Inferior parietal cortex (tissue), 1 donor: Measurements from ENCODE around the gene FBXO39.
"Not testable (repeated sequence)": the region's sequence is repeated elsewhere in the genome, so short reads cannot be mapped to it uniquely, and the experiment has no call there.

Experiments
- DNase-seq: peaks from one replicate; pipeline ENCODE4 v3.0.0-alpha.2; 2016; ENCODE audit errors: extremely low spot score

FBXO39 gene

DNA sequence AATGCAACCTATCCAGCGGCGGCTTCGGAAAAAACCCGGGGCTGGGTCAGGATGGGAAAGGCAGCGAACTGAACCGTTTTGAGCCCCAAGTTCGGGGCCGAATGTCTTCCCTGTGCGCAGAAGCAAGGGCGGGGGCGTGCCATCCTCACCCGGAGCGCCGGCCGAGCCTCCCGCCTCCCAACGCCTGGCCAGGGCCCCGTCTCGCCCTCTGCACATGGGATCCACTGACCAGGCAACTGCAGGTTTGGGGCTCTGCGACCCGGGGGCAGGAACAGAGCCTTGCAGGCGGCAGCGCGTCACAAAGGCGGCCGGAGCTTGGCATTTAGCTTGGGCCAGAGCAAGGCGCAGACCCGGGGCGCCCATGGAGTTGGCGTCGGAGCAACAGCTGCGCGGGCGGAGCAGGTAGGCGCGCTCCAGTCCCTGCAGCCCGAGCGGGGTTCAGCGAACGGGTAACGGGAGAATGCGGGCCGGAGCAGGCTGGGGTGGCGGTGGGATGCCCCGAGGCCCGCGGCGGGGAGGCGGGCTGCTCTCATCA, at the start of gene FBXO39:
Gene FBXO39, plus strand, starts transcription at position 345 of the 535 bp plus-strand sequence. CDS start 3,654 bp downstream, outside the sequence.
- DNase-seq = no peak

- DNase-seq = no peak
Measured at GRCh38 chr17:6729531-6729930, 46.5 kb upstream of the FBXO39 start.

GRCh38 chr17:6746665-6747064, 29.4 kb upstream of the FBXO39 start:
- not testable (repeated sequence) for DNase-seq

DNA sequence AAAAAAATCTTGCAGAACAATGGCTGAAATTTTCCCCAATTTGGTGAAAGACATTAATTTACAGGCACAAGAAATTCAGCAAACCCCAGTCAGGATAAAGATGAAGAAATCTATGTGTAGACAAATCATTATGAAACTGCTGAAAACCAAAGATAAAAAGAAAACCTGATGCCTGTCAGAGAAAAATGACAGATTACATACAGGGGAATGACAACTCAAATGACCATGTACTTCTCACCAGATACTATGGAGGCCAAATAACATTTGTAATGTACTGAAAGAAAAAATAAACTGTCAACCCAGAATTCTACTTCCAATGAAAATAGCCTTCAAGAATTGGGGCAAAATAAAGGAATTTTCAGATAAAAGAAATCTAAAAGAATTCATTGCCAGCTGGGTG, 27.4 kb upstream of the FBXO39 start:
- DNase-seq = no peak

DNA sequence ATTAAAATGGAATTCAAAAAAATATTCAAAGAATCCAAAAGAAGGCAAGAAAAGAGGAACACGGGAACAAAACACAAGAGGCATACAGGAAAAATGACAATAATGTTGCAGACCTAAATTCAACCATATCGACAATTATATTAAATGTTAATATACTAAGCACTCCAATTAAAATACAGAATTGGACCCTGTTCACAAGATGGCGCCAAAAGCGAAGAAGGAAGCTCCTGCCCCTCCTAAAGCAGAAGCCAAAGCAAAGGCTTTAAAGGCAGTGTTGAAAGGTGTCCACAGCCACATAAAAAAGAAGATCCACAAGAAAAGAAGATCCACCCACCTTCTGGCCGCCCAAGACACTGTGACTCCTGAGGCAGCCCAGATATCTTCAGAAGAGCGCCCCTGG, 26.5 kb upstream of the FBXO39 start:
- DNase-seq = no peak

DNA sequence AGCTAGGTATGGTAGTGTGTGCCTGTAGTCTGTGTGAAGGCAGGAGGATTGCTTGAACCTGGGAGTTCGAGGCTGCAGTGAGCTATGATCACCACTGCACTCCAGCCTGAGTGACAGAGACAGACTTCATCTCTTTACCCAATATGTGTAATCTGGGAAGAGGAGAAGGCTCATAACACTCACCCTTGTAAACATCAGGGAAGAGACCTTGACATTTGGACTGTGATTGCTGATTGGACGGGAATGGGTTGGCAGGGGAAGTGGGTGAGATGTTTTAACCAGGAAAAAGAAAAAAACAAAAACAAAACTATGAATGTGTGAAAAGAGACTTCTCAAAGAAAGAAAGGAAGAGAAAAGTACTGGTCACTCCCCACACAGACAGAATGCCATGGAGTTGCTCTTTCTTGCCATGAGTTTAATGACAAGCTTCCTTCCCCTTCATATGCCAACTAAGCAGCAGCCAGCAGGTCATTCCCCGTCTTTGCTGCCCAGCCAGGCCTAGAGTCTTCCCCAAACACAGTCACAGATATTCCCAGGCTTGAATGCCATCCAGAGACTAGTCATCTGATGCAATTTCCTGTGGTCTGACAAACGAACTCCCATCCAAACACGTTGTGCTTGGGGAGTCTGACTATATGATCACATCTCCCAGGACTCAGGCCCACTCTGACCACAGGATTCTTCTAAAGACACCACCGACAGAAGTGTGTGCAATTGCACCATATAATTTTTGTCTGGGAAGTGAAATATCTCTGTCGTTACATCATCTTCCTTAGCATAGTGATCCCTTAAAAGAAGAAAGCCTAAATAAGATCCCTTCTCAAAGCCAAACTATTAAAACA, 23.7 kb upstream of the FBXO39 start:
- DNase-seq = no peak

- no peak for DNase-seq
Measured at GRCh38 chr17:6753006-6753445, 23.0 kb upstream of the FBXO39 start.

- no peak for DNase-seq
Measured at GRCh38 chr17:6753546-6753945, 22.5 kb upstream of the FBXO39 start.

DNA sequence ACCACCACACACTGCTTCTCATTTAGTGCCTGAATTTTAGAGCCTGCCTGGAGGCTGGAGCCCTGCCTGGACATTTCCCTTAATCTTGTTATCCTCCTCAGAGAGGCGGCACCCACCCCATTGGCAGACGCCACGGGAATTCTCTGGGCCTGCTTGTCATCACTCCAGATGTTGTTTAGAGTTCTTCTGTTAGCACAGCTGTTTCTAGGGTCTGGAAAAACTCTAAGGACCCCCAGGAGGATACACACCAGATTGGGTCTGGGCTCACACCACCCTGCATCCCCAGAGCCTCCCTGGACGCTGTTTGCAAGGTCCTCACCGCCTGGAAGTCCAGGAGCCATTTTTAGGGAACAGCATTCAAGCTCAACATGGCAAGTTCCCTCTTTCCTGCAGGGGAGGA, 20.7 kb upstream of the FBXO39 start:
- DNase-seq = no peak

DNA sequence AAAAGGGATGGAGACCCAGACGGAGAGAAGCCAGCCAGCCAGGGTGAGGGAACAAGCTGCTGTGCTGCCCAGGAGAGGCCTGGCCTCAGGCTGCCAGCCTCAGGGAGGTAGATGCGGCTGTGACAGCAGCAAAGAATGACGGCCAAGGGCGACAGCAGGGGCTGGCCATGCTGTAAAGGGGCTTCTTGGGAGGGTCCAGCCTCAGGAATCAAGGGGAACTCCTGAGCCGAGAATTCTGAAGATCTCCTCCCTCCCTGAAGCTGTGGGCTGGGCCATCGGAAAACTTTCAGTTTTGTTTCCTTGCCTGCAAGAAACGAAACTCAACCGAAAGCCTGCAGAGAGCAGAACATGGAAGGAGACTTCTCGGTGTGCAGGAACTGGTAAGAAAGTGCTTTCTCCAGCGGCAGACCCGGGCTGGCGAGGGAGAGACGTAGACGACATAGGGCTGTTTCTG, 20.3 kb upstream of the FBXO39 start, which contains the start of gene XAF1:
Gene XAF1, plus strand, starts transcription at position 316 of the 454 bp plus-strand sequence. Its CDS starts 33 bp downstream, at position 349.
- peak; percentile 9 for DNase-seq

GRCh38 chr17:6756425-6757031, 19.5 kb upstream of the FBXO39 start:
- DNase-seq = no peak

DNA sequence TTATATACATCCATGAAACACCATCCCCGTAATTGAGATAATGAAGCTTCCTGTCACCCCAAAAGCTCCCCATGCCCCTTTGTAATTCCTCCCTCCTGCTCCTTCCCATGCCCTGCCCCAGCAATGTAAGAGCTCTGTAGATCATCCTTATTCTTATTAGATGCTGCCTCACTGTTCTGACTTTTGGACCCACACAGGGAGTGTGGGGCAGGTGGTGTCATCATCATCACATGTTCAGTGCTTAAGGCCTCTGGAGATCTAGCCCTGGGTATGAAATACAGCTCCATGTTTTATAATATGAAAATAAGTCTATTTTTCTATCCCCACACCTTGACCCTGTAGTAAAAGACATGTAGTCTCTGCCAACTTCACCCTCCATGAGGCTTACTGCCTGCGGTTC, 18.3 kb upstream of the FBXO39 start:
- DNase-seq = no peak

DNA sequence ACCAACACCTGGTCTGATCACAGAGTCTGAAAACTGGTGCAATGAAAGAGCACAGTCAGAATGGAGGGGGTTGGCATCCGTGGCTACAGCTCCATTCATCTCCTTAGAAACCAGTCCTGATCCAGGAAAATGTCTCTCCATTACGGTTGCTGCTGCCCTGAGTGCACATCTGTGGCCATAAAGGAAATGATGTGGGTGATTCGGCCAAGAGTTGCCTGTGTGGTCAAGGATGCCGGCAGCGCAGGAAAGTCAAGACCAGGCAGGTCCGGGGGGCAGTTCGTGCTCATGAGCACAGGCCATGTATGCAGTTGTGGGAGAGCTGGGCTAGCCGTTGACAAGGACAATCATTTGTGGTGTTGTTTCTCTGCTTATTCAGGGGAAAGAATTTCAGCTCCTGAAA, 14.2 kb upstream of the FBXO39 start:
- no peak for DNase-seq

DNA sequence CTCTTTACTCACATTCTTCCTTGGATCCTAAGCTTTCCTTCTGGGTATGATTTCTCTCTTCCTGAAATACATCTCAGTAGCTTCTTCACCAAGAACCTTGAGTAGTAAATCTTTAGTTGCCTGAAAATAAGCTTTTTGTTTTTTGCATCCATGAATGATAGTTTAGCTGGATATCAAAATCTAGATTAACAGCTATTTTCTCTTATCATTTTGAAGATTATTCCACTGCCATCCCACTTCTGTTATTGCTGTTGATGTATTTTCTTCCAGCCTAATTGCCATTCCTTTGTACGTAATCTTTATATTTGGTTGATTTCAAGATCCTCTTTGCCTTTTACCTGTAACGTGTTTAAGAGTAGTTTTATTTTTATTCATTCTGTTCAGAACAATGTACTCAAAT, 7.6 kb upstream of the FBXO39 start:
- no peak for DNase-seq

- peak; percentile 52 for DNase-seq
Measured at GRCh38 chr17:6772016-6772415, 4.0 kb upstream of the FBXO39 start.

DNA sequence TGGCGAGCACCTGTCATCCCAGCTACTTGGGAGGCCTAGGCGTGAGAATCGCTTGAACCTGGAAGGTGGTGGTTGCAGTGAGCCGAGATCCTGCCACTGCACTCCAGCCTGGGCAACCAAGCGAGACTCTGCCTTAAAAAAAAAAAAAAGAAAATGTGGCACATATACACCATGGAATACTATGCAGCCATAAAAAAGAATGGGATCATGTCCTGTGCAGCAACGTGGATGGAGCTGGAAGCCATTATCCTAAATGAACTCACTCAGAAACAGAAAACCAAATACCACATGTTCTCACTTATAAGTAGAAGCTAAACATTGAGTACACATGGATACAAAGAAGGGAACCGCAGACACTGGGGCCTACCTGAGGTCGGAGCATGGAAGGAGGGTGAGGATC, 1.1 kb upstream of the FBXO39 start:
- DNase-seq = not testable (repeated sequence)

GRCh38 chr17:6779411-6779810, 3.4 kb downstream of the FBXO39 start:
- no peak for DNase-seq

DNA sequence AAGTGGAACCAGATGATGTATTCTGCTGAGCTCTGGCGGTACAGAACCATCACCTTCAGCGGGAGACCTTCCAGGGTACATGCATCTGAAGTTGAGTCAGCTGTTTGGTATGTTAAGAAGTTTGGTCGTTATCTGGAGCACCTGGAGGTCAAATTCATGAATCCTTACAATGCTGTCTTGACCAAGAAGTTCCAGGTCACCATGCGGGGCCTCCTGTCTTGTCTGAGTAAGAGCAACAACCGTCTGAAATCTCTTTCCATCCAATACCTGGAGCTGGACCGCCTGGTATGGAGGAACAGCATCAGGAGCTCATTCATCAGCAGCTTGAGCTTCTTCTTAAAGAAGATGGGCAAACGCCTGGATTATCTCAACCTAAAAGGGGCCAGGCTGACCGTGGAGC, 4.0 kb downstream of the FBXO39 start:
- DNase-seq = no peak

GRCh38 chr17:6780886-6781285, 4.9 kb downstream of the FBXO39 start:
- DNase-seq = no peak

DNA sequence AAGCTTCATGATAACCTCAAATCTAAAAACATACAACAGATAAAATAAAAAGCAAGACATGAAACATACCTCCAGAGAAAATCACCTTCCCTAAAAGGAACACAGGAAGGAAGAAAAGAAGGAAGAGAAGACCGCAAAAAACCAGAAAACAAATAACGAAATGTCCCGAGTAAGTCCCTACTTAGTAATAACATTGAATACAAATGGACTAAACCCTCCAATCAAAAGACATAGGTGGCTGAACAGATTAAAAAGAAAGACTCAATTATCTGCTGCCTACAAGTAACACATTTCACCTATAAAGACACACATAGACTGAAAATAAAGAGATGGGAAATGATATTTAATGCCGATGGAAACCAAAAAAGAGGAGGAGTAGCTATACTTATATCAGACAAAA, 6.2 kb downstream of the FBXO39 start:
- no peak for DNase-seq

DNA sequence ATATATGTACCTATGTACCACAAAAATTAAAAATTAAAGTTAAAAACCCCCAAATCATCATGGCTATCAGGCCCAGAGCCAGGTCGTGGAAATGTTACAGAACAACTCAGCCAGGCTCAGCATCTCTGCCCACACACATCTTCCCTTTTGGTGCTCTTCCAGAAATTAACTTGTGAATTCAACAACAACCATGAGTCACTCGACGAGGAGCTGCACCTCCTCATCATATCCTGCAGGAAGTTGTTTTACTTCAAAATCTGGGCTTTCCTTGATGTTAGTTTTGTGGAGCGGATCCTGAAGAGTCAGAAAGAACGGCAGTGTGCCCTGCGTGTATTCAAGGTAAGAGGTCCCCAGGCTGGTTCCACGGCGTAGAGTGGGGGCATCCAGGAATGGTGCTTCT, 10.6 kb downstream of the FBXO39 start:
- peak; percentile 12 for DNase-seq

DNA sequence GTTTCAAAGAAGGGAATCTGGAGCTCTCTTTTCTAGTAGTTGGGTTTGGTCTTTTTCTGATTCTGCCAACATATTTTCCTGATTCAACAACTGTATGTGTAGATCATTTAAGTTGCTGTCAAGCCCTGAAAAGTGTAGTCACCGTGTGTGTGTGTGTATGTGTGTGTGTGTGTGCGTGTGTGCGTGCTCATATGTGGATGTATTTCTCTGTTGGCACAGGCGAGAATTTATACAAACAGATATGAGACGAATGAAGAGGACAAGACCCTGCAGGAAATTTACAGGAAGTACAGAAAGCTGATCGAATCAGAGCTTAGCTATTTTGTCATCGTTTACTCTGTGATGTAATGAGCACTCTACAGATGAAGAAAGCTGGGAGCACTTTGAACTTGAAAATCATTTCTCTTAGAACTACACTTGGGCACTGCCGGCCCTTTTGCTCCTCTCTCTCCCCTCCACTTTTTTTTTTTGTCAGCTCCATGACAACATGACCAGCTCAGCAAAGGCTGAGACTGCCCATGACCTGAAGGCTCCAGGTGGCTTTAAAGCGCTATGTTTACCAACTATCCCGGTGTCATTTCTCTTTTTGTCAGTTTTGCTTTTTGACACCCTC, 11.2 kb downstream of the FBXO39 start:
- no peak for DNase-seq
